K562 (cell line): ENCODE measurements around the gene OST4. TPM values are rescaled to one million over a fixed set of nuclear protein-coding genes. Genes with fewer than 3 reads are reported as not detected.

Source experiments
- ADNP ChIP-seq: fragments of 200-800 bp; sonication (Bioruptor generic); IDR thresholded peaks from 2 replicates; pipeline ENCODE4 v1.6.1; 2016; ENCODE audit warnings: missing genetic modification characterization, missing compliant biosample characterization
- ASH1L ChIP-seq: fragments of 450-650 bp; IDR thresholded peaks from 2 replicates; pipeline ENCODE4 v1.6.1; 2018; ENCODE audit warnings: borderline replicate concordance, mild to moderate bottlenecking, low read depth; ENCODE audit not compliant: partially characterized antibody
- EZH2 ChIP-seq: IDR thresholded peaks from 2 replicates; pipeline ENCODE4 v1.6.1; 2012; ENCODE audit warnings: low read depth, mild to moderate bottlenecking, inconsistent platforms, low read length, borderline replicate concordance
- FIP1L1 ChIP-seq: fragments of 200-400 bp; formaldehyde crosslinking; IDR thresholded peaks from 2 replicates; pipeline ENCODE4 v1.6.1; 2018; ENCODE audit warnings: mild to moderate bottlenecking, low read depth, low read length; ENCODE audit not compliant: poor library complexity, severe bottlenecking
- JUND ChIP-seq, 2 experiments: IDR thresholded peaks; 2 replicates in 1 of 2; 3 replicates in 1 of 2; pipeline ENCODE4 v1.6.1; 2011; ENCODE audit warnings: borderline replicate concordance in 2 of 2, low read depth in 2 of 2, low read length in 2 of 2, improper control_type of control experiment in 1 of 2, missing biosample characterization in 1 of 2, missing genetic modification characterization in 1 of 2, missing genetic modification reagents in 1 of 2
- KHSRP ChIP-seq: fragments of 450-650 bp; IDR thresholded peaks from 2 replicates; pipeline ENCODE4 v1.6.1; 2017
- NCOA1 ChIP-seq: fragments of 450-650 bp; IDR thresholded peaks from 2 replicates; pipeline ENCODE4 v1.6.1; 2016; ENCODE audit warnings: low read depth
- SP1 ChIP-seq: sonication (generic); formaldehyde crosslinking; IDR thresholded peaks from 2 replicates; pipeline ENCODE4 v1.8.1; 2022; ENCODE audit warnings: mild to moderate bottlenecking, missing genetic modification reagents
- TAF1 ChIP-seq: IDR thresholded peaks from 2 replicates; pipeline ENCODE4 v1.6.1; 2011; ENCODE audit warnings: mild to moderate bottlenecking, low read length, moderate library complexity; ENCODE audit not compliant: insufficient read depth, control insufficient read depth, severe bottlenecking; ENCODE audit errors: extremely low read depth
- ZKSCAN3 ChIP-seq: fragments of 250-450 bp; sonication (Bioruptor Pico); IDR thresholded peaks from 2 replicates; pipeline ENCODE4 v1.4.0; 2020
- ZNF239 ChIP-seq: fragments of 250-450 bp; sonication (Bioruptor Pico); IDR thresholded peaks from 2 replicates; pipeline ENCODE4 v1.4.0; 2020; ENCODE audit warnings: mild to moderate bottlenecking
- ZNF830 ChIP-seq: fragments of 250-450 bp; sonication (Bioruptor Pico); IDR thresholded peaks from 2 replicates; pipeline ENCODE4 v1.5.0; 2021; ENCODE audit warnings: mild to moderate bottlenecking
- polyA plus RNA-seq, 8 experiments: library from polyadenylated mRNA; depleted of rRNA in 4 of 8; stranded (reverse) in 5 of 8; unstranded in 3 of 8; fragments of >200 nt; fragmentation: Nextera tagmentation in 2 of 8; fragmentation: Illumina TruSeq in 1 of 8; extraction: Ambion mirVana in 2 of 8; extraction: Trizol in 1 of 8; gene quantifications; 2 replicates each; pipeline versions ENCODE4 v1.2.1 to v1.2.3, GENCODE V29; 2011 to 2014; ENCODE audit warnings: inconsistent platforms in 1 of 8, missing spikeins in 1 of 8
- total RNA-seq, 7 experiments: library from RNA; depleted of rRNA in 6 of 7; stranded (reverse); fragments of >200 nt in 6 of 7; fragmentation: Illumina TruSeq in 2 of 7; extraction: Trizol in 2 of 7; gene quantifications; 2 replicates each; pipeline versions ENCODE4 v1.2.1 to v1.2.3, GENCODE V29; 2011 to 2021; ENCODE audit warnings: low replicate concordance in 1 of 7
- TF ChIP-seq, protein P1 (sequence below): fragments of 450-650 bp; IDR thresholded peaks from 2 replicates; pipeline ENCODE4 v1.6.1; 2016; ENCODE audit warnings: borderline replicate concordance
- TF ChIP-seq, protein P2 (sequence below): sonication (generic); formaldehyde crosslinking; IDR thresholded peaks from 2 replicates; pipeline ENCODE4 v1.8.0; 2022; ENCODE audit warnings: missing genetic modification reagents, mild to moderate bottlenecking, borderline replicate concordance
- TF ChIP-seq, protein P3 (sequence below): fragments of 450-650 bp; IDR thresholded peaks from 2 replicates; pipeline ENCODE4 v1.6.1; 2017; ENCODE audit warnings: mild to moderate bottlenecking, moderate library complexity
- TF ChIP-seq, protein P4 (sequence below): fragments of 250-450 bp; sonication (Bioruptor Pico); IDR thresholded peaks from 2 replicates; pipeline ENCODE4 v1.5.0; 2021; ENCODE audit warnings: mild to moderate bottlenecking, moderate library complexity

OST4 gene
- total and polyA plus RNA-seq, 9 of the 15 experiments (the other 6 are each of a cell fraction or from before 2014, with no cell fraction given) = 186 to 1,155 (median 355) TPM

DNA sequence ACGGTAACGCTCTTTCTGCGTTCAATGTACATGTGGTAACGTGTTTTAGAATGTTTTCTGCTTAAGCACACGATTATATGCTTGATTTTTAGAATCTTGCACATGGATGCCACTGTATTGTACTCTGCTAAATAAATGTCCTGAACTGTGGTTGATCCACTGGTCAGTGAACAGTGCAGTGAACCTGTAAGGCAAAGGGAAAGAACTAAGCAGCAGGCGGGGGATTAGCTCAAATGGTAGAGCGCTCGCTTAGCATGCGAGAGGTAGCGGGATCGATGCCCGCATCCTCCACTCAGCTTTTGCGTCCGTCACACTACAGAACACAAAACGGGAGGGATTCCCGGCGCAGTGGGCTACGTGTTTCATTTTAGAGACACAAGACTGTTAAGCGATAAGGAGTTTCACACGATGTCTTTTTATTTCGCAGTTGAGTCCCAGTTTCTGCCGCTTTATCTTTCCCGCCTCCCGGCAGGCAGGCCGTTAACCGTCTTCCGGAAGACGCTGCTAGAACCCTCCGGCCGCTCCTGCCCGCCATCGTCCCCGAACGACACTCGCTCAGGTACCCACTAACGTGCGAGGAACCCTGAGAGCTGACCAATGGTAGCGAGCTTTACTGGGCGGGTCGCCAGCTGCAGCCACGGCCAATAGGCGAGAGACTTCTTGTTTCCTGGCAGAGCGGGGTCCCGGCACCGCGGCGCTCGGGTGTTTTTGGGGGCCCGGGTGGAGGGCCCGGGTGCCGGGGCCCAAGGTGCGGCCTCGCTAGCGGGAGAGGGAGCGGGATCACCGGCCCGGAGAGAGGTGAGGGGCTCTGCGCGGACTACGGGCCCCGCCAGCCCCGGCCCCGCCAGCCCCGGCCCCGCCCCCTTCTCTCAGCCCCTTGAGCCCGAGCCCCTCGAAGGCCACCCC lies 20.2 kb downstream of the OST4 start, which contains the start of gene AGBL5 (continued):
- TF ChIP-seq, protein P1, sequence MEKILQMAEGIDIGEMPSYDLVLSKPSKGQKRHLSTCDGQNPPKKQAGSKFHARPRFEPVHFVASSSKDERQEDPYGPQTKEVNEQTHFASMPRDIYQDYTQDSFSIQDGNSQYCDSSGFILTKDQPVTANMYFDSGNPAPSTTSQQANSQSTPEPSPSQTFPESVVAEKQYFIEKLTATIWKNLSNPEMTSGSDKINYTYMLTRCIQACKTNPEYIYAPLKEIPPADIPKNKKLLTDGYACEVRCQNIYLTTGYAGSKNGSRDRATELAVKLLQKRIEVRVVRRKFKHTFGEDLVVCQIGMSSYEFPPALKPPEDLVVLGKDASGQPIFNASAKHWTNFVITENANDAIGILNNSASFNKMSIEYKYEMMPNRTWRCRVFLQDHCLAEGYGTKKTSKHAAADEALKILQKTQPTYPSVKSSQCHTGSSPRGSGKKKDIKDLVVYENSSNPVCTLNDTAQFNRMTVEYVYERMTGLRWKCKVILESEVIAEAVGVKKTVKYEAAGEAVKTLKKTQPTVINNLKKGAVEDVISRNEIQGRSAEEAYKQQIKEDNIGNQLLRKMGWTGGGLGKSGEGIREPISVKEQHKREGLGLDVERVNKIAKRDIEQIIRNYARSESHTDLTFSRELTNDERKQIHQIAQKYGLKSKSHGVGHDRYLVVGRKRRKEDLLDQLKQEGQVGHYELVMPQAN = no peak; the same call in 1 of the 2 replicates
- TF ChIP-seq ASH1L (peak; percentile 82), TAF1 (peak; percentile 60), NCOA1 (peak; percentile 57), ZNF830 (CRISPR knock-in tag) (no peak), JUND (IDR thresholded peaks at IDR 0.05; ENCODE audit: borderline replicate concordance, low read depth, low read length) (peak; percentile 9; the same call in 1 of the 2 replicates), JUND (tag; IDR thresholded peaks at IDR 0.05; ENCODE audit: borderline replicate concordance, low read depth, low read length) (peak; percentile 44; the same call in 1 of the 3 replicates), ZKSCAN3 (CRISPR knock-in tag) (no peak), EZH2 (no peak), SP1 (CRISPR knock-in tag) (peak; percentile 92), FIP1L1 (peak; percentile 66), ZNF239 (no peak; the same call in 1 of the 2 replicates), KHSRP (peak; percentile 69), ADNP (tag) (peak; percentile 47; the same call in 1 of the 2 replicates)
- TF ChIP-seq, protein P2, sequence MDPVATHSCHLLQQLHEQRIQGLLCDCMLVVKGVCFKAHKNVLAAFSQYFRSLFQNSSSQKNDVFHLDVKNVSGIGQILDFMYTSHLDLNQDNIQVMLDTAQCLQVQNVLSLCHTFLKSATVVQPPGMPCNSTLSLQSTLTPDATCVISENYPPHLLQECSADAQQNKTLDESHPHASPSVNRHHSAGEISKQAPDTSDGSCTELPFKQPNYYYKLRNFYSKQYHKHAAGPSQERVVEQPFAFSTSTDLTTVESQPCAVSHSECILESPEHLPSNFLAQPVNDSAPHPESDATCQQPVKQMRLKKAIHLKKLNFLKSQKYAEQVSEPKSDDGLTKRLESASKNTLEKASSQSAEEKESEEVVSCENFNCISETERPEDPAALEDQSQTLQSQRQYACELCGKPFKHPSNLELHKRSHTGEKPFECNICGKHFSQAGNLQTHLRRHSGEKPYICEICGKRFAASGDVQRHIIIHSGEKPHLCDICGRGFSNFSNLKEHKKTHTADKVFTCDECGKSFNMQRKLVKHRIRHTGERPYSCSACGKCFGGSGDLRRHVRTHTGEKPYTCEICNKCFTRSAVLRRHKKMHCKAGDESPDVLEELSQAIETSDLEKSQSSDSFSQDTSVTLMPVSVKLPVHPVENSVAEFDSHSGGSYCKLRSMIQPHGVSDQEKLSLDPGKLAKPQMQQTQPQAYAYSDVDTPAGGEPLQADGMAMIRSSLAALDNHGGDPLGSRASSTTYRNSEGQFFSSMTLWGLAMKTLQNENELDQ (CRISPR knock-in tag) = peak; percentile 84; the same call in 1 of the 2 replicates
- TF ChIP-seq, protein P3, sequence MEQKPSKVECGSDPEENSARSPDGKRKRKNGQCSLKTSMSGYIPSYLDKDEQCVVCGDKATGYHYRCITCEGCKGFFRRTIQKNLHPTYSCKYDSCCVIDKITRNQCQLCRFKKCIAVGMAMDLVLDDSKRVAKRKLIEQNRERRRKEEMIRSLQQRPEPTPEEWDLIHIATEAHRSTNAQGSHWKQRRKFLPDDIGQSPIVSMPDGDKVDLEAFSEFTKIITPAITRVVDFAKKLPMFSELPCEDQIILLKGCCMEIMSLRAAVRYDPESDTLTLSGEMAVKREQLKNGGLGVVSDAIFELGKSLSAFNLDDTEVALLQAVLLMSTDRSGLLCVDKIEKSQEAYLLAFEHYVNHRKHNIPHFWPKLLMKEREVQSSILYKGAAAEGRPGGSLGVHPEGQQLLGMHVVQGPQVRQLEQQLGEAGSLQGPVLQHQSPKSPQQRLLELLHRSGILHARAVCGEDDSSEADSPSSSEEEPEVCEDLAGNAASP = no peak
- TF ChIP-seq, protein P4, sequence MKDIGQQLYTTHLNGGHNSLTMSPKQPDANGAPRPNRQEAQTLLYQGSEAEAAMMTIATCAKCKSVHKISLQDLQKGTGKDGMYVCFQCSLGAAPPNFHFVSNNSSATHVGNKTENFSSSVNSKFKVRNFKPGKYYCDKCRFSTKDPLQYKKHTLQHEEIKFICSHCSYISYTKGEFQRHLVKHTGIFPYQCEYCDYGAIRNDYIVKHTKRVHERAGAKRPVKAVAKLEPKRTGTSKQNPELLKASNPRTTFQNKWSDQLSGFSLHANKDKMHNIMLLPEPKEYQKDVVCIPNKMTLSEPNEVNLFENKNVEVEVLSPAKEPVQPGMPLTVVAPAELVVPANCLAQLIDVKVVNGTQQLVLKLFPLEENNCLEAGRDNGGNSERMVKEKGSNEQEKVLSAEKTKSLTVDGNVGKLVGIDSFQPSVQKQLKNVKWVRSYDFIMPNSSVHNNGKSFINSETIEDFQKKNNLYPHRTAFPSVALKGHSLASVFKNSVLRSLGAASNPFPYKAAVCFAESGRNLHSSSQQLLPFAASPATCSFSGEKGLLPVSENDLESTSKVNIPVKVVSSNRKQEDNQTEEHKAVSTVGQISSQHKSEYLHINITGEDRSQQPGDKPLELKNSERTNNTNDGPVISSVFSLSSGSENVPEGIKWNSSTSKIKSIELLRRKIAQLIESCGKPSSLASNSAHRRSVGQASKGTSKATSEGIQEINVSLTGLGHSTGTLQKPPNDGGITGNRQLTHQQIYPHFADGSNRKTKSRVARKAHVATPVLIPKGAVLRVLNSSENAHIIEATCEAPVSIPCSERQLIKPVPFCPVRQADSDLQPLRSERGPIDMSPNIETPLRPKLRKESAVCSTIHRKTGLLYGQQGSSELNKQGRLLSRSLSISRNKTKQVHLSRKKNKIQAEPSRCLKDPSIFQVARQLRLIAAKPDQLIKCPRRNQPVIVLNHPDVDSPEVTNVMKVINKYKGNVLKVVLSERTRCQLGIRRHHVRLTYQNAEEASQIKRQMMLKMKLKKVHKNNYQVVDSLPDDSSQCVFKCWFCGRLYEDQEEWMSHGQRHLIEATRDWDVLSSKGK = 0 out of 2 replicates have a peak, but pooled peaks have one; percentile 34
